Endothelial cell of umbilical vein (primary cell): ENCODE results near the gene F8A2. TPM values are rescaled to one million over a fixed set of nuclear protein-coding genes. Genes with fewer than 3 reads are reported as not detected.

Experiments used
- BruUV-seq: library from RNA; stranded (reverse); fragments of 400-500 nt; replicated peaks from 2 replicates; lab custom pipeline; 2021; lab: Mats Ljungman, UMichigan
- CTCF ChIA-PET: fragments of 300-600, 350-600 bp; sonication (Branson Sonifier 250); formaldehyde crosslinking; loops from one replicate; lab custom pipeline; 2021; ENCODE audit warnings: antibody characterized with exemption, inconsistent platforms; lab: Charles Lee
- POLR2A ChIA-PET: fragments of 300-600, 350-600 bp; sonication (Branson Sonifier 250); formaldehyde crosslinking; loops from one replicate; lab custom pipeline; 2021; ENCODE audit warnings: antibody characterized with exemption, inconsistent platforms; lab: Charles Lee
- DNase-seq: peaks from one replicate; pipeline ENCODE4 v3.0.0-alpha.2; 2011; ENCODE audit warnings: low read depth, low spot score
- FAIRE-seq: peaks from 2 replicates; lab custom pipeline; 2011; peaks lifted over from hg19 to GRCh38; lab: Jason Lieb, UNC
- H2AFZ ChIP-seq: 2 replicates; pipeline ENCODE4 v1.6.0; 2012; ENCODE audit warnings: low read depth, low read length, control low read depth, inconsistent platforms
- H3K27ac ChIP-seq: 2 replicates; pipeline ENCODE4 v1.5.1; 2011; ENCODE audit warnings: low read depth, mild to moderate bottlenecking, control low read depth, low read length, moderate library complexity; ENCODE audit not compliant: insufficient read depth
- H3K27me3 ChIP-seq, 2 experiments: 2 replicates each; pipeline versions ENCODE4 v1.6.0 to v1.6.1; 2011; ENCODE audit warnings: low read length in 2 of 2, mixed read lengths in 1 of 2; ENCODE audit not compliant: control insufficient read depth in 2 of 2, insufficient read depth in 2 of 2
- H3K36me3 ChIP-seq, 2 experiments: 2 replicates in 1 of 2; 3 replicates in 1 of 2; pipeline ENCODE4 v1.5.1; 2011; ENCODE audit warnings: low read length in 2 of 2, mild to moderate bottlenecking in 1 of 2, moderate library complexity in 1 of 2; ENCODE audit not compliant: control insufficient read depth in 2 of 2, insufficient read depth in 2 of 2; ENCODE audit errors: extremely low read depth in 1 of 2
- H3K4me1 ChIP-seq: 3 replicates; pipeline ENCODE4 v1.5.1; 2011; ENCODE audit warnings: mild to moderate bottlenecking, low read length; ENCODE audit not compliant: control insufficient read depth, insufficient read depth; ENCODE audit errors: extremely low read depth
- H3K4me2 ChIP-seq: 2 replicates; pipeline ENCODE4 v1.6.1; 2011; ENCODE audit warnings: low read length, control low read depth, mixed read lengths; ENCODE audit not compliant: insufficient read depth
- H3K4me3 ChIP-seq, 3 experiments: fragments of 200-600 bp in 1 of 3; sonication (generic), shearing (Covaris generic) in 1 of 3; replicated peaks in 1 of 3; 2 replicates each; pipeline ENCODE4 v1.5.1; 2011 to 2016; ENCODE audit warnings: control low read depth in 3 of 3, low read length in 3 of 3, mild to moderate bottlenecking in 2 of 3, inconsistent platforms in 1 of 3, low read depth in 1 of 3, moderate library complexity in 1 of 3; ENCODE audit not compliant: insufficient read depth in 1 of 3
- H3K79me2 ChIP-seq: 2 replicates; pipeline ENCODE4 v1.6.0; 2012; ENCODE audit warnings: low read length, inconsistent platforms; ENCODE audit not compliant: control insufficient read depth, insufficient read depth
- H3K9ac ChIP-seq: replicated peaks from 2 replicates; pipeline ENCODE3; 2011; ENCODE audit warnings: low read length, control low read depth; ENCODE audit not compliant: insufficient read depth; ENCODE audit errors: extremely low read depth
- H3K9me1 ChIP-seq: replicated peaks from 3 replicates; pipeline ENCODE4 v1.6.0; 2011; ENCODE audit warnings: mild to moderate bottlenecking, low read length; ENCODE audit not compliant: control insufficient read depth, insufficient read depth; ENCODE audit errors: extremely low read depth
- H3K9me3 ChIP-seq: replicated peaks from 2 replicates; pipeline ENCODE4 v1.5.1; 2012; ENCODE audit warnings: low read length, inconsistent platforms; ENCODE audit not compliant: control insufficient read depth, insufficient read depth
- H4K20me1 ChIP-seq: replicated peaks from 2 replicates; pipeline ENCODE3; 2011; ENCODE audit warnings: mild to moderate bottlenecking, low read length; ENCODE audit not compliant: control insufficient read depth, insufficient read depth; ENCODE audit errors: extremely low read depth
- EZH2 ChIP-seq: IDR thresholded peaks from 2 replicates; pipeline ENCODE4 v1.6.1; 2012; ENCODE audit warnings: borderline replicate concordance, low read depth, mild to moderate bottlenecking, moderate library complexity, low read length, inconsistent platforms; ENCODE audit not compliant: severe bottlenecking
- FOS ChIP-seq: IDR thresholded peaks from 2 replicates; pipeline ENCODE4 v1.6.1; 2011; ENCODE audit warnings: mild to moderate bottlenecking, low read length, moderate library complexity, borderline replicate concordance; ENCODE audit not compliant: insufficient read depth
- GATA2 ChIP-seq: IDR thresholded peaks from 2 replicates; pipeline ENCODE4 v1.7.0; 2011; ENCODE audit warnings: low read depth, mild to moderate bottlenecking, moderate library complexity, mixed read lengths, low read length; ENCODE audit not compliant: insufficient read length, insufficient read depth
- JUN ChIP-seq: IDR thresholded peaks from 2 replicates; pipeline ENCODE4 v1.6.1; 2011; ENCODE audit warnings: borderline replicate concordance, low read depth; ENCODE audit not compliant: insufficient read length, insufficient read depth
- MAX ChIP-seq: IDR thresholded peaks from 2 replicates; pipeline ENCODE4 v1.6.1; 2011; ENCODE audit not compliant: insufficient read depth, insufficient read length
- MYC ChIP-seq: IDR thresholded peaks from one replicate; pipeline ENCODE4 v1.6.1; 2011; ENCODE audit warnings: mild to moderate bottlenecking, low read depth, low read length
- POLR2A ChIP-seq: IDR thresholded peaks from 2 replicates; pipeline ENCODE4 v1.6.1; 2012; ENCODE audit warnings: low read depth, mild to moderate bottlenecking, control low read depth, low read length
- POLR2AphosphoS5 ChIP-seq: IDR thresholded peaks from 2 replicates; pipeline ENCODE4 v1.6.1; 2012; ENCODE audit warnings: low read depth, mild to moderate bottlenecking, control low read depth, low read length, moderate library complexity; ENCODE audit not compliant: insufficient read depth
- dilution Hi-C: fragments of 300-500 bp; cut with MboI; formaldehyde crosslinking; loops from one replicate; pipeline ENCODE4 v1.15.0; 2019; ENCODE audit warnings: low sequenced_read_pairs; ENCODE audit not compliant: extremely low pct_ligation_motif_present
- intact Hi-C: fragments of 100-400 bp; cut with micrococcal nuclease; formaldehyde crosslinking; loops from one replicate; pipeline ENCODE4 v1.10.0; 2022
- microRNA-seq: library from miRNA; unstranded; fragments of <30 nt; microRNA quantifications from one replicate; pipeline ENCODE4 v1.2.0, GENCODE V29; 2021; ENCODE audit warnings: borderline number of aligned reads, borderline replicate concordance
- polyA plus RNA-seq, 4 experiments: library from polyadenylated mRNA; depleted of rRNA in 3 of 4; stranded (reverse) in 3 of 4; unstranded in 1 of 4; fragments of >200 nt; gene quantifications; 2 replicates each; pipeline versions ENCODE4 v1.2.1 to v1.2.3, GENCODE V29; 2011 to 2012; ENCODE audit warnings: missing spikeins in 1 of 4
- small RNA-seq: library from RNA; depleted of rRNA; stranded (forward); fragments of <200 nt; gene quantifications from one replicate; pipeline ENCODE3, GENCODE V24; 2012; ENCODE audit warnings: low replicate concordance, low read depth; ENCODE audit not compliant: insufficient read depth, insufficient read length
- total RNA-seq: library from RNA; stranded (reverse); gene quantifications from 2 replicates; pipeline ENCODE4 v1.2.3, GENCODE V29; 2021
- TF ChIP-seq, protein P1 (sequence below), 2 donors: IDR thresholded peaks; 1 replicate in 1 of 2; 2 replicates in 1 of 2; pipeline ENCODE4 v1.5.1; 2011; ENCODE audit warnings: low read length in 2 of 2, mild to moderate bottlenecking in 2 of 2, moderate library complexity in 2 of 2, control low read depth in 1 of 2, inconsistent platforms in 1 of 2, low read depth in 1 of 2; ENCODE audit not compliant: insufficient read depth in 1 of 2; ENCODE audit errors: extremely low read depth in 1 of 2

The F8A2 gene
- total and polyA plus RNA-seq, 2 donors (not counting 3 experiments of a cell fraction or from before 2014, with no cell fraction given): not detected

- intact Hi-C loops (no loop called here), dilution Hi-C loops (no loop called here)
- no TSS peak for BruUV-seq
- POLR2A ChIA-PET: no interaction called here
- Histone ChIP-seq H3K27me3 (no peaks in the 10 kb centered on the region), H3K36me3 (no peaks in the 10 kb centered on the region), H3K27ac (no peak overlapping the region), H3K79me2 (no peaks in the 10 kb centered on the region), H3K9me1 (no peaks in the 10 kb centered on the region), H2AFZ (no peak overlapping the region), H4K20me1 (no peaks in the 10 kb centered on the region), H3K4me1 (no peaks in the 10 kb centered on the region), H3K9me3 (no peaks in the 10 kb centered on the region), H3K4me3 (no peak overlapping the region), H3K9ac (no peak overlapping the region), H3K4me2 (no peak overlapping the region)
- CTCF ChIA-PET: no interaction called here
- FAIRE-seq: no peak
- TF ChIP-seq, protein P1, sequence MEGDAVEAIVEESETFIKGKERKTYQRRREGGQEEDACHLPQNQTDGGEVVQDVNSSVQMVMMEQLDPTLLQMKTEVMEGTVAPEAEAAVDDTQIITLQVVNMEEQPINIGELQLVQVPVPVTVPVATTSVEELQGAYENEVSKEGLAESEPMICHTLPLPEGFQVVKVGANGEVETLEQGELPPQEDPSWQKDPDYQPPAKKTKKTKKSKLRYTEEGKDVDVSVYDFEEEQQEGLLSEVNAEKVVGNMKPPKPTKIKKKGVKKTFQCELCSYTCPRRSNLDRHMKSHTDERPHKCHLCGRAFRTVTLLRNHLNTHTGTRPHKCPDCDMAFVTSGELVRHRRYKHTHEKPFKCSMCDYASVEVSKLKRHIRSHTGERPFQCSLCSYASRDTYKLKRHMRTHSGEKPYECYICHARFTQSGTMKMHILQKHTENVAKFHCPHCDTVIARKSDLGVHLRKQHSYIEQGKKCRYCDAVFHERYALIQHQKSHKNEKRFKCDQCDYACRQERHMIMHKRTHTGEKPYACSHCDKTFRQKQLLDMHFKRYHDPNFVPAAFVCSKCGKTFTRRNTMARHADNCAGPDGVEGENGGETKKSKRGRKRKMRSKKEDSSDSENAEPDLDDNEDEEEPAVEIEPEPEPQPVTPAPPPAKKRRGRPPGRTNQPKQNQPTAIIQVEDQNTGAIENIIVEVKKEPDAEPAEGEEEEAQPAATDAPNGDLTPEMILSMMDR (IDR thresholded peaks at IDR 0.05; ENCODE audit: extremely low read depth in 1 of 2, insufficient read depth in 1 of 2, low read depth in 1 of 2, low read length in 2 of 2): no peak
- TF ChIP-seq MAX (no peak), MYC (no peak), POLR2AphosphoS5 (no peak), POLR2A (no peak), EZH2 (no peak), FOS (no peak), GATA2 (no peak), JUN (no peak)
- no peak for DNase-seq
These were observed 35.9 kb downstream of the F8A2 start for GRCh38 chrX:155417769-155418168.

Small RNAs within 50 kb of the gene (microRNA-seq; reads per million reads assigned to microRNA genes)
- not detected for gene MIR1184-2

Small RNAs within 50 kb of the gene (small RNA-seq; reads per million reads assigned to genes)
- gene MIR1184-2: not detected

Other genes with a start within 250 kb of the F8A2 start
- 45.8 and 51.5 TPM in 2 replicates for gene VBP1, start 165.6 kb upstream of the F8A2 start, total RNA-seq
- gene VBP1, start 165.6 kb upstream of the F8A2 start, polyA plus RNA-seq: 10.0 and 17.3 TPM in 2 replicates
- gene RAB39B, start 117.6 kb upstream of the F8A2 start, total RNA-seq: not detected in 2 replicates
- gene RAB39B, start 117.6 kb upstream of the F8A2 start, polyA plus RNA-seq: not detected in 2 replicates
- gene CLIC2, start 47.5 kb upstream of the F8A2 start, total RNA-seq: 0.25 and 0.73 TPM in 2 replicates
- gene CLIC2, start 47.5 kb upstream of the F8A2 start, polyA plus RNA-seq: 0.11 and 0.23 TPM in 2 replicates
- gene F8A3, start 76.5 kb downstream of the F8A2 start, total RNA-seq: 9.7 TPM in 1 of 2 replicates, not detected in the other
- gene F8A3, start 76.5 kb downstream of the F8A2 start, polyA plus RNA-seq: 0.06 TPM in 1 of 2 replicates, not detected in the other
- 1.6 and 1.8 TPM in 2 replicates for gene SPRY3, start 230.5 kb downstream of the F8A2 start, total RNA-seq
- gene SPRY3, start 230.5 kb downstream of the F8A2 start, polyA plus RNA-seq: 1.4 TPM in 2 replicates
- gene TMLHE, start 230.9 kb downstream of the F8A2 start, total RNA-seq: 10.2 and 12.1 TPM in 2 replicates
- 6.3 and 8.0 TPM in 2 replicates for gene TMLHE, start 230.9 kb downstream of the F8A2 start, polyA plus RNA-seq